ENCODE results near the gene SETBP1.

Gene SETBP1

GRCh38 chr18:44803019-44803650 lies 122.4 kb downstream of the SETBP1 start:
- TF ChIP-seq, protein P1, sequence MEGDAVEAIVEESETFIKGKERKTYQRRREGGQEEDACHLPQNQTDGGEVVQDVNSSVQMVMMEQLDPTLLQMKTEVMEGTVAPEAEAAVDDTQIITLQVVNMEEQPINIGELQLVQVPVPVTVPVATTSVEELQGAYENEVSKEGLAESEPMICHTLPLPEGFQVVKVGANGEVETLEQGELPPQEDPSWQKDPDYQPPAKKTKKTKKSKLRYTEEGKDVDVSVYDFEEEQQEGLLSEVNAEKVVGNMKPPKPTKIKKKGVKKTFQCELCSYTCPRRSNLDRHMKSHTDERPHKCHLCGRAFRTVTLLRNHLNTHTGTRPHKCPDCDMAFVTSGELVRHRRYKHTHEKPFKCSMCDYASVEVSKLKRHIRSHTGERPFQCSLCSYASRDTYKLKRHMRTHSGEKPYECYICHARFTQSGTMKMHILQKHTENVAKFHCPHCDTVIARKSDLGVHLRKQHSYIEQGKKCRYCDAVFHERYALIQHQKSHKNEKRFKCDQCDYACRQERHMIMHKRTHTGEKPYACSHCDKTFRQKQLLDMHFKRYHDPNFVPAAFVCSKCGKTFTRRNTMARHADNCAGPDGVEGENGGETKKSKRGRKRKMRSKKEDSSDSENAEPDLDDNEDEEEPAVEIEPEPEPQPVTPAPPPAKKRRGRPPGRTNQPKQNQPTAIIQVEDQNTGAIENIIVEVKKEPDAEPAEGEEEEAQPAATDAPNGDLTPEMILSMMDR (IDR thresholded peaks at IDR 0.05), result no peak
- Histone ChIP-seq H3K9me3 (ENCODE audit: control insufficient read depth, low read length) (no peaks in the 10 kb centered on the region), H3K27me3 (ENCODE audit: control insufficient read depth, insufficient read depth, low read length) (no peaks in the 10 kb centered on the region), H2AFZ (peak overlapping the region; percentile 10), H3K9ac (no peak overlapping the region), H3K79me2 (peaks cover under 1% of the 10 kb centered on the region), H3K36me3 (ENCODE audit: control insufficient read depth, insufficient read depth, low read length) (no peaks in the 10 kb centered on the region), H3K27ac (peak overlapping the region; percentile 70), H3K4me2 (ENCODE audit: low read length) (no peak overlapping the region), H3K4me3 (ENCODE audit: low read depth, low read length) (no peak overlapping the region), H3K4me1 (peaks cover 11% of the 10 kb centered on the region)

GRCh38 chr18:44804033-44804432 lies 123.3 kb downstream of the SETBP1 start:
- Histone ChIP-seq H3K36me3 (ENCODE audit: control insufficient read depth, insufficient read depth, low read length) (no peaks in the 10 kb centered on the region), H3K27me3 (ENCODE audit: control insufficient read depth, insufficient read depth, low read length) (no peaks in the 10 kb centered on the region), H3K79me2 (peaks cover 3% of the 10 kb centered on the region), H3K4me2 (ENCODE audit: low read length) (no peak overlapping the region), H3K27ac (no peak overlapping the region), H3K9me3 (ENCODE audit: control insufficient read depth, low read length) (no peaks in the 10 kb centered on the region), H2AFZ (no peak overlapping the region), H3K9ac (no peak overlapping the region), H3K4me1 (peaks cover 9% of the 10 kb centered on the region), H3K4me3 (ENCODE audit: low read depth, low read length) (no peak overlapping the region)
- TF ChIP-seq, protein P1 (IDR thresholded peaks at IDR 0.05), result no peak

- no peak overlapping the region for H3K27ac ChIP-seq
- no peak overlapping the region for H3K9ac ChIP-seq
- H3K27me3 ChIP-seq (ENCODE audit: control insufficient read depth, insufficient read depth, low read length), result no peaks in the 10 kb centered on the region
- H3K4me3 ChIP-seq (ENCODE audit: low read depth, low read length), result no peak overlapping the region
- TF ChIP-seq, protein P1 (IDR thresholded peaks at IDR 0.05), result no peak
- peaks cover 7% of the 10 kb centered on the region for H3K4me1 ChIP-seq
- H2AFZ ChIP-seq, result no peak overlapping the region
- H3K79me2 ChIP-seq, result peaks cover 3% of the 10 kb centered on the region
- no peaks in the 10 kb centered on the region for H3K9me3 ChIP-seq (ENCODE audit: control insufficient read depth, low read length)
- no peaks in the 10 kb centered on the region for H3K36me3 ChIP-seq (ENCODE audit: control insufficient read depth, insufficient read depth, low read length)
- no peak overlapping the region for H3K4me2 ChIP-seq (ENCODE audit: low read length)
These were observed 124.5 kb downstream of the SETBP1 start for GRCh38 chr18:44805176-44805575.

DNA sequence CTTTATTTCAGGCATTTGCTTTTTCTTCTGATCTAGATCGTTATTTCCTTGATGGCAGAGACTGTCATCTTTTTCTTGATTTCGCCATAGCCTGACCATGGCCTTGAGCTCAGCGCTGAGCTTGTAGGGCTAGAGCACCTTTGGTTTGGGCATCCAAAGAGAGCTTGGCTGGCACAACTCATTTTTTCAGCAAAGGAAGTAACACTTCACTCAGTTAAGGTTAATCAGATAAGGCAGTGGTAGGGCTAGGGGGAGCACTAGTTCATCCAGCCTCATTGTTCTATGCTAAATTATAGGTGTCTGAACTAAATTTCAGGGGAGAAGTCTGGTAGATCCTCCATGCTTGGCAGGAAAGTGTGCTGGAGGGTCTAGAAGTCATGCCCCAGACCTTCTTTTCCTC lies 125.0 kb downstream of the SETBP1 start:
- no peak overlapping the region for H3K9ac ChIP-seq
- H3K9me3 ChIP-seq (ENCODE audit: control insufficient read depth, low read length), result no peaks in the 10 kb centered on the region
- H3K27me3 ChIP-seq (ENCODE audit: control insufficient read depth, insufficient read depth, low read length), result no peaks in the 10 kb centered on the region
- no peaks in the 10 kb centered on the region for H3K36me3 ChIP-seq (ENCODE audit: control insufficient read depth, insufficient read depth, low read length)
- TF ChIP-seq, protein P1 (IDR thresholded peaks at IDR 0.05), result no peak
- H3K79me2 ChIP-seq, result peaks cover 3% of the 10 kb centered on the region
- H3K4me3 ChIP-seq (ENCODE audit: low read depth, low read length), result no peak overlapping the region
- H2AFZ ChIP-seq, result no peak overlapping the region
- no peak overlapping the region for H3K27ac ChIP-seq
- H3K4me2 ChIP-seq (ENCODE audit: low read length), result no peak overlapping the region
- H3K4me1 ChIP-seq, result peaks cover 7% of the 10 kb centered on the region

DNA sequence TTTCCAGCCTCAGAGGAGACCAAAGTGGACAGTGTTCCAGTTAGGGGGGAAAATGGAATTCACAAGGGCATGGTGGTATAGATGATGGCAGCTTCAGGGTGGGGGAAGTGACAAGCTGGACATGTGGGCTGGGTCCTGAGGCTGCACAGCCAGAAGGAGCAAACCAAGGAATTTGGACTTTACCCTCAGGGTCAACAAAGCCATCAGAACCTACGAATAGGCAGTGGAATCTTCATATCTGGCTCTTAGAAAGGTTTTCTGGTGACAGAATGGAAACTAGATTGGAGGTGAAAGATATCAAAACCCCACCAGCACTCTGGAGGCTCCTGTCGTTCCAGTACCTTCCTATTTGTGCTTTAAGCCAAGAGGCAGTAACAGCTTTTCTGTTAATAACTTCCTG lies 127.1 kb downstream of the SETBP1 start:
- Histone ChIP-seq H3K4me2 (ENCODE audit: low read length) (no peak overlapping the region), H3K4me3 (ENCODE audit: low read depth, low read length) (no peak overlapping the region), H2AFZ (no peak overlapping the region), H3K9ac (no peak overlapping the region), H3K4me1 (peaks cover 3% of the 10 kb centered on the region), H3K36me3 (ENCODE audit: control insufficient read depth, insufficient read depth, low read length) (no peaks in the 10 kb centered on the region), H3K27ac (no peak overlapping the region), H3K9me3 (ENCODE audit: control insufficient read depth, low read length) (no peaks in the 10 kb centered on the region), H3K79me2 (peaks cover 3% of the 10 kb centered on the region), H3K27me3 (ENCODE audit: control insufficient read depth, insufficient read depth, low read length) (no peaks in the 10 kb centered on the region)
- TF ChIP-seq, protein P1 (IDR thresholded peaks at IDR 0.05), result no peak

Measured in parathyroid adenoma (tissue), 2 donors.